HG02981 (cell line): ENCODE results near the gene C19orf12.

Experiments
- ATAC-seq: cut with Tn5 transposase; IDR thresholded peaks from one replicate; pipeline ENCODE4 v1.9.1; 2021; ENCODE audit warnings: mild to moderate bottlenecking, moderate library complexity; ENCODE audit not compliant: unreplicated experiment

The C19orf12 gene

GRCh38 chr19:29714953-29715700 lies at the start of gene C19orf12:
Gene C19orf12 (minus strand): TSS chr19:29715261. CDS start chr19:29708413, 6,848 bp downstream.
- ATAC-seq: peak; percentile 55

DNA sequence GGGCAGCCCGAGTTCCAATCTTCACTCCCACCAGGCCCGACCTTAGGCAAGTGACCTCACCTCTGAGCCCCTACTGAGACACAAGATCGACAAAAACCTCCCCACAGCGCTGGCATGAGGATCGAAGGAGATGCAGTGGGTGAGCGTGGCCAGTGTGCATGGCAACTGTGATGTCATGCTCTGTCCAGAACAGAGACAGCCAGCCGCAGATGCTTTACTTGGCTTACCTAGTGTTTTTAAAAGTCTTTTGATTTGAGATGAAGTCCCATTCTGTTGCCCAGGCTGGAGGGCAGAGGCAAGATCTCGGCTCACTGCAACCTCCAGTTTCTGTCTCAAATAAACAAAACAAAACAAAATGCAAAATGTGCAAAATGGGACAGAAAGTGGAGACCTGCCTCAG lies 49.3 kb upstream of the C19orf12 start:
- no peak for ATAC-seq

DNA sequence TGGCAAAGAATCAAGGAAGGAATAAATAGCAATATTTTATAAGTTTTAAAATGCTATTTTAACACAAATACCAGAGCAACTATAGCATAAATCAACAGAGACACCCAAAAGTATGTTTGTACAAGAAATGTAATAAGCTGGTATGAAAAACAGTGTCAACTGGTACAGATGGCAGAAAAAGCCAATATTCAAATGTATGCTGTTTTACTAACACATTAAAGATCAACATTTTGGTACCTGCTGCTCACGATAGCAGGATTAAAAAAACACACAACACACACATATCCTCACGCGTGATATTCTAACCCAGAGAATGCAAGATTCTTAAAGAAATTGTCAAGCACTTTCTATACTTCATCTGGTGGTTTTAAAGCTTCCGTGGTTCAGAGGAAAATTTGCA lies 48.1 kb upstream of the C19orf12 start:
- ATAC-seq: no peak

- no peak for ATAC-seq
These were observed 46.6 kb upstream of the C19orf12 start for GRCh38 chr19:29761575-29762232.

DNA sequence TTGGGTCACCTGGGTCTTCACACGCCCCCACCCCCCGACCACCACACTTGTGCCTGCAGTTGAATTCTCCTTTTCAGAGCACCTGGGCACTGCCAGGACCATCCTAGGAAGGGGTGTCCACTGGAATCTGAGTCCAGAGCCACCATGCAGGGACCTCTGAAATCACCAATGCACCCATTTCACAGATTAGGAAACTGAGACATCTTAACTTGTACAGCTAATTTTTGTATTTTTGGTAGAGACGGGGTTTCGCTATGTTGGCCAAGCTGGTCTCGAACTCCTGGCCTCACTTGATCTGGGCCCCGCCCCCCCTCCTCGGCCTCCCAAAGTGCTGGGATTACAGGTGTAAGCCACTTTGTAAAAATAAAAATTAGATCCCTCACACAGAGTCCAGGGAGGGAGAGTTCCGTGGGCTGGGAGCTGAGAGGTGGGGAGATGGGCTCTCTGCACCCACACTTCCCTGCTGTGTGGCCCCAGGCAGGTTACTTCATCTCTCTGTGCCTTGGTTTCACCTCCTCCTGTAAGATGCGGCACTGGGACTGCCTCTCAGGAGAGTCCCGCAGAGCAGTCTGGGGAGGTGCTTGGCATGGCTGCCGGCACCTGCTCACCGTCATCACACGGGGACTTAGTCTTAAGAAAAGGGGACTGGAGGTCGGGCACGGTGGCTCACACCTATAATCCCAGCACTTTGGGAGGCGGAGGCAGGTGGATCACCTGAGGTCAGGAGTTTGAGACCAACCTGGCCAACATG lies 45.9 kb upstream of the C19orf12 start:
- no peak for ATAC-seq

GRCh38 chr19:29759359-29759758 lies 44.3 kb upstream of the C19orf12 start:
- ATAC-seq: no peak

DNA sequence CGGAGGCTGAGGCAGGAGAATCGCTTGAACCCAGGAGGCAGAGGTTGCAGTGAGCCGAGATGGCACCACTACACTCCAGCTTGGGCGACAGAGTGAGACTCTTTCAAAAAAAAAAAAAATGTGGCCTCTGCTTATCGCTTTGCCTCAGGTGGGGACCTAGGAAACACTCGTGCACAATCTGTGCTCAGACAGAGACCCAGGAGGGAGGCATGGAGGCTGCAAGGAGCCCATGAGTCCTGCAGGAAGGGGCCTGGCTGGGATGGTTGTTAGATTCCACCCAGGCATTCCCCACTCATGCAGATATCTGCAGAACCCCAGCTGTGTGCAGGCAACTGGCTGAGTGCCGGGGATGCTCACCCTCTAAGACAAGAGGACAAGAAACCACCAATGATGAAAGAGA lies 43.8 kb upstream of the C19orf12 start:
- ATAC-seq: no peak

DNA sequence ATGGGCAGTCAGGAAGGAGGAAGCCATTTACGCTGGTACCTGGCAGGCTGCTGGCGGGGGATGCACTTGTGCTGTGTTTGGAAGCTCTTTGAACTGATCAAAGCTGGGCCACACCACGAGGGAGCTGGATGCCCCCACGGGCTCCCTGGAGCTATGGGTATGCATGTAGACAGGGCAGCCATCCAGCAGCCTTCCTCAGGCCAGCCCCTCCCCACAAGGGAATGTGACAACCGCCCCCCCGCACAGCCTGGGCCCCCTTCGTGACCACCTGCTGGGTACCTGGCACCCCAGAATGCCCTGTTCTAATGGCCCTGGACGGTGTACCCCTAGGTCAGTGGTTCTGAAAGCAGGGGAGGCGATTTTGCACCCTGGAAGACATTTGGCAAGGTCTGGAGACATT lies 42.5 kb upstream of the C19orf12 start:
- no peak for ATAC-seq

- no peak for ATAC-seq
These were observed 38.9 kb upstream of the C19orf12 start for GRCh38 chr19:29753934-29754305.

DNA sequence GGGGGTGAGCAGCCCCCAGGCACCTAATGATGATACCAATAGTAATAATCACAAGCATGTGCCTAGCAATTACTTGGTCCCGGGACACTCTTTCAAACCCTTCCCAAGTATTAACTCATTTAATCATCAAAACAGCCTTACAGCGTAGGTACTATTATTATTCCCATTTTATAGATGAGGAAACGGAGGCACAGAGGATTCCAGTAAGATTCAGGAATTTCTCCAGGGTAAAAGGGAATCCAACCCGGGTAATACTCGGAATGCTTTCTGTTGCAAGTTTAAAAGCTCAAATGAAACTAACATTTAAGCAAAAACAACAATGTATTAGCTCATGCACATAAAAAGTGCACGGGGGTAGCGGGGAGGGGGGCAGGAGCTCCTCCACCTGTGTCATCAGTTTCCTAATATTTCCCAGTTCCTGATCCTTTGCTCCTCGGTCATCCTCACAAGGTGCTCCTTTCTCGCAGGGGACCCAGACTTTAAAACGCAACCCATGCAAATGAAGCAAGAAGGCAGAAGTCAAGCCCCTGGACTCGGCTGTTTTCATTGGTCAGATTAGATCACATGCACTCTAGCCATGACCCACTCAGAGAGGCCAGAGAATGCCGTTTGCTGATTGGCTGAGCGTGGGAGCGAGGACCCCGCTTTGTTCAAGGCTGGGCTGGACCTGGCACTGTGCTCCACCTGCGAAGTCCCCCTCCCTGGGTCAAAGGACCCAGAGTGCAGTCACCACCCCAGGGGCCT lies 38.3 kb upstream of the C19orf12 start:
- ATAC-seq: no peak

- ATAC-seq: no peak
These were observed 37.5 kb upstream of the C19orf12 start for GRCh38 chr19:29752450-29753025.

GRCh38 chr19:29751932-29752331 lies 36.9 kb upstream of the C19orf12 start:
- no peak for ATAC-seq

- ATAC-seq: no peak
These were observed 34.9 kb upstream of the C19orf12 start for GRCh38 chr19:29750001-29750400.

GRCh38 chr19:29748996-29749849 lies 34.2 kb upstream of the C19orf12 start:
- no peak for ATAC-seq

DNA sequence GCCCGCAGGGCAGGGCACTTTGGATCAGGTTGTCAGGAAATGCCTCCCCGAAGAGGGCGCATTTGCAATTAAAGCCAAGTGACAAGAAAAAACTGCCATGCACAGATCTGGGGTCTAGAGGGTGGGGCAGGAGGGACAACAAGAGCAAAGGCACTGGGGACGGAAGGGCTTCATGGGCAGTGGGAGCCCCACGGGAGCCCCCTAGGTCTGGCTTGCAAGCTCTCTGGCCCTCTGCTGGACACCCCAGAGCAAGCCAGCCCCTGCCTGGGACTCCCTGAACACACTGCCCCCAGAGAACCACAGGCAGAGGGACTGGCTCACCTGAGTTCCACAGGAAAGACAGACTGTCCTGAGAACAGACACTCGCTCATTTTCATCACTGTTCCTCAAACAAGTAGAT lies 30.2 kb upstream of the C19orf12 start:
- ATAC-seq: no peak

DNA sequence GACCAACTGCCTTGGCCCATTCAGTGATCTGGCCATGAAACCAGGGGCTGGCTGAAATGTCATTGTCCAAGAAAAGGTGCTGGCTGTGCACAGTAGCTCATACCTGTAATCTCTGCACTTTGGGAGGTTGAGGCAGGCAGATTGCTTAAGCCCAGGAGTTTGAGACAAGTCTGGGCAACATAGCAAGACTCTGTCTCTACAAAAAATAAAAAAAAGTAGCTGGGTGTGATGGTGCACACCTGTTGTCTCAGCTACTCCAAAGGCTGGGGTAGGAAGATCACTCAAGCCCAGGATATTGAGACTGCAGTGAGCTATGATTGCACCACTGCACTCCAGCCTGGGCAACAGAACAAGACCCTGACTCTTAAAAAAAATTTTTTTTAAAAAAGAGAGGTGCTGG lies 28.6 kb upstream of the C19orf12 start:
- no peak for ATAC-seq

- ATAC-seq: no peak
These were observed 26.7 kb upstream of the C19orf12 start for GRCh38 chr19:29741776-29742175.

DNA sequence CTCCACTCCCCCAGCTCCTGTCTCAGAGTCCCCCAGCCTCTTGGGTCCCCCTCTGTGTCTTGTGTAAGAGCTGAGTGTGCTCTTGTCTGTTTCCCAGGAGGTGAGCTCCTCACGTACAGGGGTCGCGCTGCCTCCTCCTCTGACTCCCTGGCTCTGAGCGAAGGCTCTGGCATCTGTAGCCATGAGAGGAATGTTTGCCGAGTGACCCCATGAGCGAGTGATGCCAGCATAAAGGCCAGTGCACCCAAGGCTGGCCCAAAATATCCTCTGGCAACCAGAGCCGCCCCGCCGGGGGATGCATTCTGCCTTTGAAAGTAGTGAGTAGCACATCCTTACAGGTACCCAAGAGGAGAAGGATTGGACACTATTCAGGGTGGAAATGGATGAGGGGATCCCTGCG lies 26.2 kb upstream of the C19orf12 start:
- ATAC-seq: no peak

DNA sequence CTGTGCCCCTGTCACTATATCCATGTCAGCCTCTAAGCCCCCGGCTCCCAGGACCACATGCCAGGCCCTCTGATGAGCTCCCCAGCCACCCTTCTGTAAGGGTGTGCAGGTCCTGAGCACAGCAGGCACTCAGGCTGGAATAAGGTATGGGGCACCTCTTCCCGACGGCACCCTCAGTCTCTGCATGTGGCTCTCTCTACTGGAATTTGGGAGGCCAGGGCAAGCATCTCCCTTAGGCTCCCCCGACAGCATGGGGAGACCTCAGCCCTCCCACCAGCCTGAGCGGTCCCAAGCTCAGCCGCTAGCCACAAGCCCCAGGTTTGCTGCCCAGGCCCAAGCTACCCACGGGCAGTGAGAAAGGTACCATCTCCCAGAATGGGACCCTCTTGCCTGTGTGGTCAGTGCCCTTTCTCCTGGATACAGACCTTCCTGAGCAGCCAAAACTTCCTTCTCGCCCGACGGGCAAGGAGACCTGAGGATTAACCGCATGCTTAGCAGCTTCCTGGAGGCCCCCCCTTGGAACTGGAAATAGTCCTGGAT lies 22.5 kb upstream of the C19orf12 start:
- no peak for ATAC-seq

DNA sequence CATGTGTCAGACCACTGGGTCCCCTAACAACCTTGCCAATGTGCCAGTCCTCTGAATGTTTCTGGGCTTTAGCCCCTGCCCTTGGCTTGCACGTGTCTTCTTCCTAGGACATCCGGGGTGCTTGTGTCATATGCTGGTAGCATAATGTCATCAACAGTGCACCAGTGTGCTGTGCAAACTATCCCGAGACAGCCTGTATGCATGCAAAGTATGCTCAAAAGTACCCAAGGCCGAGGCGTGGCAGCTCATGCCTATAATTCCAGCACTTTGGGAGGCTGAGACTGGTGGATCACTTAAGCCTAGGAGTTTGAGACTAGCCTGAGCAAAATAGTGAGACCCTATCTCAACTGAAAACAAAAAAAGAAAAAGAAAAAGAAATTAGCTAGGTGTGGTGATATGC lies 20.8 kb upstream of the C19orf12 start:
- no peak for ATAC-seq
